Prostate gland (tissue), 2 donors: Measurements from ENCODE around the gene CETN3.

ENCODE experiments used
- CTCF ChIP-seq, 4 experiments: fragments of 200-600 bp in 2 of 4; fragments of 450-650 bp in 2 of 4; sonication (generic) in 2 of 4; IDR thresholded peaks; 1 replicate in 3 of 4; 2 replicates in 1 of 4; pipeline ENCODE4 v1.5.1; 2016 to 2019; ENCODE audit warnings: antibody characterized with exemption in 4 of 4, mild to moderate bottlenecking in 2 of 4, moderate library complexity in 2 of 4
- POLR2A ChIP-seq: fragments of 450-650 bp; IDR thresholded peaks from one replicate; pipeline ENCODE4 v1.6.1; 2016; ENCODE audit warnings: antibody characterized with exemption, mild to moderate bottlenecking
- POLR2AphosphoS5 ChIP-seq: sonication (generic); formaldehyde crosslinking; IDR thresholded peaks from one replicate; pipeline ENCODE4 v1.6.1; 2017; ENCODE audit warnings: antibody characterized with exemption

GRCh38 chr5:90418214-90418613 is 8.7 kb upstream of the CETN3 start:
- TF ChIP-seq CTCF (IDR thresholded peaks at IDR 0.05) (no peak), POLR2AphosphoS5 (no peak), POLR2A (no peak)
